ENCODE results near the gene OBP2B.

The OBP2B gene

GRCh38 chr9:133164191-133164590 lies 44.9 kb downstream of the OBP2B start:
- DNase-seq: no peak

- DNase-seq: no peak
Observed at GRCh38 chr9:133163504-133164172, 45.4 kb downstream of the OBP2B start, which contains the start of gene GBGT1. Gene GBGT1, minus strand, starts transcription at chr9:133163914. Its CDS starts 1,502 bp downstream, at chr9:133162412.

- no peak for DNase-seq
Observed at GRCh38 chr9:133162861-133163503, 46.1 kb downstream of the OBP2B start.

- no peak for DNase-seq
Observed at GRCh38 chr9:133161547-133161950, 47.5 kb downstream of the OBP2B start.

GRCh38 chr9:133160742-133161546 lies 48.1 kb downstream of the OBP2B start:
- no peak for DNase-seq

GRCh38 chr9:133158695-133159094 lies 50.4 kb downstream of the OBP2B start:
- no peak for DNase-seq

All from DMS153 (cell line).